Fibroblast of mammary gland (primary cell): ENCODE measurements around the gene TMEM220.

Source experiments
- DNase-seq: peaks from one replicate; pipeline ENCODE4 v3.0.0-alpha.2; 2010; ENCODE audit warnings: low read depth
- H3K4me3 ChIP-seq: 2 replicates; pipeline ENCODE4 v1.5.1; 2011; ENCODE audit warnings: low read depth, mild to moderate bottlenecking, low read length, moderate library complexity; ENCODE audit not compliant: control insufficient read depth
- TF ChIP-seq, protein P1 (sequence below): conservative IDR thresholded peaks from 2 replicates; pipeline ENCODE4 v1.5.1; 2011; ENCODE audit warnings: low read depth, low read length, inconsistent platforms; ENCODE audit not compliant: control insufficient read depth, insufficient read depth

The TMEM220 gene

DNA sequence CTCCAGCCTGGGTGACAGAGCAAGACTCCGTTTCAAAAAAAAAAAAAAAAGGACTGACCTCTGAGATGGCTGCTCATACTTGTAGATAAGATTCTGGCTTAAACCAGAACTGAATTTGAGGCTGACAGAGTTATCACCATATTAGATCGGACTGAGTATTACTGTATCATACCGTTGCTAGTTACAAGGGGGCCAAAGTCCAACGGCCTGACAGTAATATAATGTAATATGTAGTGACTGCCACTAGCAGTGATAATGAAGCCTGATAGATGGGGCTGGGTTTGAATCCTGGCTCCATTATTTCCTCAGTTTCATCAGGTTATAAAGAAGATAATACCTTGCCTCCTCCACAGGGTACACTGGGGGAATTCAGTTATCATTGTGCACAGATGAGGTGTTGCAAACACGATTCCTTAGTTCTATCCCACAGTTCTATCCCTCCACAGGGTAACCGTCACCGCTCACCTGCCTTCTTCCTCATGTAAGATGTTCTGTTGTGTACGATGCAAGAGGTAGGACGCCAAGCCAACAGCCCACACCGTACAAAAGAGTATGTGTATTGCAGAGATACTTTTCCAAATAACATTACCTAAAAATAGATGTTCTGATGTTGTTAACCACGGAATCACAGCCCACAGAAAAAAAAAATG is 5.2 kb downstream of the TMEM220 start:
- no peak overlapping the region for H3K4me3 ChIP-seq
- DNase-seq = no peak
- TF ChIP-seq, protein P1, sequence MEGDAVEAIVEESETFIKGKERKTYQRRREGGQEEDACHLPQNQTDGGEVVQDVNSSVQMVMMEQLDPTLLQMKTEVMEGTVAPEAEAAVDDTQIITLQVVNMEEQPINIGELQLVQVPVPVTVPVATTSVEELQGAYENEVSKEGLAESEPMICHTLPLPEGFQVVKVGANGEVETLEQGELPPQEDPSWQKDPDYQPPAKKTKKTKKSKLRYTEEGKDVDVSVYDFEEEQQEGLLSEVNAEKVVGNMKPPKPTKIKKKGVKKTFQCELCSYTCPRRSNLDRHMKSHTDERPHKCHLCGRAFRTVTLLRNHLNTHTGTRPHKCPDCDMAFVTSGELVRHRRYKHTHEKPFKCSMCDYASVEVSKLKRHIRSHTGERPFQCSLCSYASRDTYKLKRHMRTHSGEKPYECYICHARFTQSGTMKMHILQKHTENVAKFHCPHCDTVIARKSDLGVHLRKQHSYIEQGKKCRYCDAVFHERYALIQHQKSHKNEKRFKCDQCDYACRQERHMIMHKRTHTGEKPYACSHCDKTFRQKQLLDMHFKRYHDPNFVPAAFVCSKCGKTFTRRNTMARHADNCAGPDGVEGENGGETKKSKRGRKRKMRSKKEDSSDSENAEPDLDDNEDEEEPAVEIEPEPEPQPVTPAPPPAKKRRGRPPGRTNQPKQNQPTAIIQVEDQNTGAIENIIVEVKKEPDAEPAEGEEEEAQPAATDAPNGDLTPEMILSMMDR = no peak

- TF ChIP-seq, protein P1 = no peak
- H3K4me3 ChIP-seq = no peak overlapping the region
- DNase-seq = no peak
Observed at GRCh38 chr17:10718547-10718946, 11.3 kb downstream of the TMEM220 start.

GRCh38 chr17:10716218-10716617 is 13.6 kb downstream of the TMEM220 start:
- no peak for DNase-seq
- TF ChIP-seq, protein P1 = no peak
- no peak overlapping the region for H3K4me3 ChIP-seq

- DNase-seq = no peak
- TF ChIP-seq, protein P1 = no peak
- H3K4me3 ChIP-seq = no peak overlapping the region
Observed at GRCh38 chr17:10713318-10713717, 16.5 kb downstream of the TMEM220 start.

DNA sequence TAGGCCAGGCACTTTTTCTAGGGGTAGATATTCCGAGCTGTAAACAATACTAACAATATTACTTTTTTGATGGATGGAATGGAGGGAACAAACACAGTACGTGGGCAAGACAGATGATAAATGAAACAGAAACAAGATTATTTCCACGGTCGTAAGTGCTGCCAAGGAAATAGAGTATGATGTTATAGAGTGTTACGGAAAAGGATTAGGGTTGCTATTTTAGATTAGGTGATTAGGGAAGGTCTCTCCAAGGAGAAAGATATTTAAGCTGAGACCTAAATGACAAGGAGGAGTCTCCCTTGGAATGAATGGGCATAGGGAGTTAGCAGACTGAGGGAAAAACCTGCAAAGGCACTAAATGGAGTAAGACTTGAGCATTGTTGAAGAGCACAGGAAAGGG is 24.1 kb downstream of the TMEM220 start:
- TF ChIP-seq, protein P1 = no peak
- H3K4me3 ChIP-seq = no peak overlapping the region
- DNase-seq = no peak

- no peak overlapping the region for H3K4me3 ChIP-seq
- TF ChIP-seq, protein P1 = no peak
- DNase-seq = peak; percentile 61
Observed at GRCh38 chr17:10702574-10702973, 27.2 kb downstream of the TMEM220 start.

DNA sequence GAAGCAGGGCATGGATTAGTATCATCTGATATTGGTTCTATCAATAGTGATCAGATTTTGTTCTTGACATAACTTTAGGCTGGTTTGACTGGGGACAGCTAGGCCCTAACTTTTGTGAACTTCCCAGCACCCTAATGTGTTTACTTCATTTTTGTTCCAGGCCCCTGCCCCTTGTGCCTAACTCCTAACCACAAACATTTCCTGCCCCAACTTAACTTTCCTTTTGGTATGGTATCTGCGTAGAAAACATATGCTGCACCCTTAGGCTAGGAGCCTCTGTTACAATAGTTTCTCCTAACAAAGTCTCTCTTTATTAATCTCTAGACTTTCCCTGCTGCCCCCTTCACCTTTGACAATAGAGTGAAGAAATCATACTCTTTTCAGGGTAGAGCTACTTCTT is 30.0 kb downstream of the TMEM220 start:
- no peak for DNase-seq

More for the DNA sequence above, 30.0 kb downstream of the TMEM220 start:
- TF ChIP-seq, protein P1 = no peak
- H3K4me3 ChIP-seq = no peak overlapping the region
